Caco-2 (cell line): ENCODE results near the gene SPEM1. TPM values are rescaled to one million over a fixed set of nuclear protein-coding genes. Genes with fewer than 3 reads are reported as not detected.
A peak's percentile ranks its signal among the peaks of the same experiment; 100 is the strongest.

Experiments used
- Bru-seq: library from RNA; stranded (reverse); fragments of 400-500 nt; gene quantifications from one replicate; lab custom pipeline; 2021; lab: Mats Ljungman, UMichigan
- BruChase-seq, 2 experiments: library from RNA; stranded (reverse); fragments of 400-500 nt; gene quantifications; one replicate each; lab custom pipeline; 2021; lab: Mats Ljungman, UMichigan
- BruUV-seq: library from RNA; stranded (reverse); fragments of 400-500 nt; replicated peaks from 2 replicates; lab custom pipeline; 2021; lab: Mats Ljungman, UMichigan
- CTCF ChIA-PET: fragments of 300-600 bp; sonication (Branson Sonifier 250); formaldehyde crosslinking; loops from one replicate; lab custom pipeline; 2022; ENCODE audit warnings: antibody characterized with exemption; lab: Charles Lee
- POLR2A ChIA-PET: fragments of 300-600 bp; sonication (Branson Sonifier 250); formaldehyde crosslinking; loops from one replicate; lab custom pipeline; 2022; ENCODE audit warnings: antibody characterized with exemption; lab: Charles Lee
- DNase-seq, 2 experiments: peaks; one replicate each; pipeline versions ENCODE4 v3.0.0 to v3.0.0-alpha.2; 2020 to 2022
- H3K27me3 ChIP-seq: replicated peaks from 2 replicates; pipeline ENCODE4 v1.6.0; 2011; ENCODE audit warnings: low read length; ENCODE audit not compliant: control insufficient read depth, insufficient read depth
- H3K36me3 ChIP-seq: 2 replicates; pipeline ENCODE4 v1.5.1; 2011; ENCODE audit warnings: low read length; ENCODE audit not compliant: control insufficient read depth, insufficient read depth
- H3K4me1 ChIP-seq: fragments of 250-450 bp; sonication (Bioruptor Pico); 2 replicates; pipeline ENCODE4 v1.5.1; 2020; ENCODE audit warnings: mild to moderate bottlenecking
- H3K4me3 ChIP-seq: 2 replicates; pipeline ENCODE4 v1.5.1; 2011; ENCODE audit warnings: low read depth, mild to moderate bottlenecking, control low read depth, low read length
- H3K9me3 ChIP-seq: fragments of 250-450 bp; sonication (Bioruptor Pico); 2 replicates; pipeline ENCODE4 v1.5.1; 2020; ENCODE audit warnings: mild to moderate bottlenecking, moderate library complexity
- H3K27ac Mint-ChIP-seq: one replicate; pipeline ENCODE4 v1.8.0; 2022; ENCODE audit warnings: mixed read lengths; ENCODE audit not compliant: unreplicated experiment
- H3K27me3 Mint-ChIP-seq: one replicate; pipeline ENCODE4 v1.8.0; 2022; ENCODE audit warnings: mixed read lengths; ENCODE audit not compliant: insufficient read depth, unreplicated experiment
- H3K36me3 Mint-ChIP-seq: one replicate; pipeline ENCODE4 v1.8.0; 2022; ENCODE audit warnings: mild to moderate bottlenecking, mixed read lengths; ENCODE audit not compliant: insufficient read depth, unreplicated experiment
- H3K4me1 Mint-ChIP-seq: one replicate; pipeline ENCODE4 v1.8.0; 2022; ENCODE audit warnings: low read depth, mixed read lengths; ENCODE audit not compliant: unreplicated experiment
- H3K4me3 Mint-ChIP-seq: one replicate; pipeline ENCODE4 v1.8.0; 2022; ENCODE audit warnings: mild to moderate bottlenecking, moderate library complexity, mixed read lengths; ENCODE audit not compliant: unreplicated experiment
- H3K9me3 Mint-ChIP-seq: one replicate; pipeline ENCODE4 v1.8.0; 2022; ENCODE audit warnings: mixed read lengths; ENCODE audit not compliant: unreplicated experiment
- intact Hi-C: fragments of 100-400 bp; cut with micrococcal nuclease; formaldehyde crosslinking; loops from one replicate; pipeline ENCODE4 v1.10.0; 2022; ENCODE audit not compliant: unreplicated experiment
- long read RNA-seq: library from polyadenylated mRNA; stranded (forward); transcript quantifications from one replicate; pipeline ENCODE4 v2.0.0, GENCODE V29; 2022
- total RNA-seq: library from RNA; stranded (reverse); gene quantifications from 2 replicates; pipeline ENCODE4 v1.2.3, GENCODE V29; 2022
- TF ChIP-seq, protein P1 (sequence below), 2 experiments: fragments of 200-600 bp in 1 of 2; IDR thresholded peaks; 1 replicate in 1 of 2; 2 replicates in 1 of 2; pipeline versions ENCODE4 v1.5.1 to v1.8.0; 2011 to 2022; ENCODE audit warnings: antibody characterized with exemption in 1 of 2, control low read depth in 1 of 2, inconsistent platforms in 1 of 2, low read depth in 1 of 2, low read length in 1 of 2, mild to moderate bottlenecking in 1 of 2, moderate library complexity in 1 of 2; ENCODE audit not compliant: insufficient read depth in 1 of 2, severe bottlenecking in 1 of 2, unreplicated experiment in 1 of 2

The SPEM1 gene
- total RNA-seq (0.52 TPM in 1 of 2 replicates, not detected in the other), Bru-seq, nascent RNA (not detected), BruChase-seq, experiment 1, labeled RNA remaining after a 2-hour chase (percentile 28 among the genes with signal in this experiment), BruChase-seq, experiment 2, labeled RNA remaining after a 6-hour chase (percentile 19 among the genes with signal in this experiment)
- long read RNA-seq, result 0 reads

DNA sequence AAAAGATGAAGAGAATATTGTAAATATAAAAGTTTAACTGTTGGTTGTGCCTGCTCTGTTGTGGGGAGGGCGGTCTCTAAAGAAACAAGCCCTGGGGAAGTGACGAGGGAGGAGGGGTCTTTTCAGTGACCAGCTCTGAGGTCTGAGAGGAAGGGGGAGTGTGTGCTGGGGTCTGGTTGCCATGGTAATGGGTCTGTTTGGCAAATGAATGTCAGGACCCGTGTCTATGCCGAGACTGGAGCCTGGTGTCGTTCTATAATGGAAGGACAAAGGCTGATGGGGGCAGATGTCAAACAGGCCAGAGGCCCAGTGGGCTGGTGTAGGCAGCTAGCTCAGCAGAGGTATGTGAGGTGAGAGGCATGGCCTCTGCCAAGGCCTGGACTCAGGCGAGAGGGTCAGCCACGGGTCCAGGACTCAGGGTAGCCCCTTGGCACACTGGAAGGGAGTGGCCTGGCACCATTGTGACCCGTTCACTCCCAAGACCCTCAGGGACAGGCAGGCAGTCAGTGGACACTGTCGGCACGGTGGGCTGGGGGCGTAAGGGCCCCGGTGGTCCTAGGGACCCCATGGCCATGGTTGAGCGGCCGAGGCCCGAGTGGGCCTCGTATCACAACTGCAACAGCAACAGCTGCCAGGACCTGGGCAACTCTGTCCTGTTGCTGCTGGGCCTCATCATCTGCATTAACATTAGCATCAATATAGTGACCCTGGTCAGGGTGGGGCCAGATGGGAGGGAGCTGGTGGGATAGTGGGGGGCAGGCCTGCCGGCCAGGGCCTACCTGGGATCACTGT lies at the start of gene SPEM1:
Gene SPEM1 (plus strand): TSS at position 506 of the 792 bp plus-strand sequence. CDS start 61 bp downstream, at position 567.
- ChIA-PET CTCF (no interaction called here), POLR2A (no interaction called here)
- no peaks in the 10 kb centered on the region for H3K9me3 ChIP-seq
- Mint-ChIP-seq H3K36me3 (no peaks in the 10 kb centered on the region), H3K9me3 (no peaks in the 10 kb centered on the region), H3K27ac (no peak within 1 kb of the TSS), H3K4me3 (no peak within 1 kb of the TSS), H3K4me1 (no peaks in the 10 kb centered on the region), H3K27me3 (no peaks in the 10 kb centered on the region)
- no peak for DNase-seq
- H3K4me1 ChIP-seq, result no peaks in the 10 kb centered on the region
- no TSS peak for BruUV-seq
- no peaks in the 10 kb centered on the region for H3K36me3 ChIP-seq
- TF ChIP-seq, protein P1, sequence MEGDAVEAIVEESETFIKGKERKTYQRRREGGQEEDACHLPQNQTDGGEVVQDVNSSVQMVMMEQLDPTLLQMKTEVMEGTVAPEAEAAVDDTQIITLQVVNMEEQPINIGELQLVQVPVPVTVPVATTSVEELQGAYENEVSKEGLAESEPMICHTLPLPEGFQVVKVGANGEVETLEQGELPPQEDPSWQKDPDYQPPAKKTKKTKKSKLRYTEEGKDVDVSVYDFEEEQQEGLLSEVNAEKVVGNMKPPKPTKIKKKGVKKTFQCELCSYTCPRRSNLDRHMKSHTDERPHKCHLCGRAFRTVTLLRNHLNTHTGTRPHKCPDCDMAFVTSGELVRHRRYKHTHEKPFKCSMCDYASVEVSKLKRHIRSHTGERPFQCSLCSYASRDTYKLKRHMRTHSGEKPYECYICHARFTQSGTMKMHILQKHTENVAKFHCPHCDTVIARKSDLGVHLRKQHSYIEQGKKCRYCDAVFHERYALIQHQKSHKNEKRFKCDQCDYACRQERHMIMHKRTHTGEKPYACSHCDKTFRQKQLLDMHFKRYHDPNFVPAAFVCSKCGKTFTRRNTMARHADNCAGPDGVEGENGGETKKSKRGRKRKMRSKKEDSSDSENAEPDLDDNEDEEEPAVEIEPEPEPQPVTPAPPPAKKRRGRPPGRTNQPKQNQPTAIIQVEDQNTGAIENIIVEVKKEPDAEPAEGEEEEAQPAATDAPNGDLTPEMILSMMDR (IDR thresholded peaks at IDR 0.05; ENCODE audit: insufficient read depth in 1 of 2, low read depth in 1 of 2, low read length in 1 of 2, severe bottlenecking in 1 of 2, unreplicated experiment in 1 of 2), result no peak
- intact Hi-C loops, result no loop called here
- H3K27me3 ChIP-seq, result no peaks in the 10 kb centered on the region
- no peak within 1 kb of the TSS for H3K4me3 ChIP-seq

DNA sequence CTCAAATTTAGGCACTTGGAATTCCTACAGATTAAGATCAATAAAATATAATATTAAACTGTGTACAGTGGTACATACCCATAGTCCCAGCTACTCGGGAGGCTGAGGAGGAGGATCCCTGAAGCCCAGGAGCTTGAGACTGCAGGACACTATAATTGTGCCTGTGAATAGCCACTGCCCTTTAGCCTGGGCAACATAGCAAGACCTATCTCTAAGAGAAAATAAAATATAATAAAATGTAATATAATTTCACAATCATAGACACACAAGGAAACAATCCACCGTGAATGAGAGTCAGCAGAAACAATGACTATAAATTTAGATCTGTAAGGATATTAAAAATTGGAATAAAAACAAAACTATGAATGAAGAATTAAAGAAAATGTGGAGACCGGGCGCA lies 49.3 kb upstream of the SPEM1 start:
- no TSS peak for BruUV-seq
- intact Hi-C loops, result no loop called here

DNA sequence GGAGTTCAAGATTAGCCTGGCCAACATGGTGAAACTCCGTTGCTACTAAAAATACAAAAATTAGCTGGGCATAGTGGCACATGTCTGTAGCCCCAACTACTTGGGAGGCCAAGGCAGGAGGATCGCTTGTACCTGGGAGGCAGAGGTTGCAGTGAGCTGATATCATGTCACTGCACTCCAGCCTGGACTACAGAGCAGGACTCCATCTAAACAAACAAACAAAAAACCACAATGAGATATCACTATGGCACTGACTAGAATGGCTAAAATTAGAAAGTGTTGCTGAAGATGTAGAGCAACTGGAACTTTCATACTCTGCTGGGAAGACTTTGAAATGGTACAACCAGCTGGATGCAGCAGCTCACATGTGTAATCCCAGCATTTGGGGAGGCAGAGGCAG lies 45.8 kb upstream of the SPEM1 start:
- CTCF ChIA-PET, result no interaction called here
- H3K36me3 Mint-ChIP-seq, result no peaks in the 10 kb centered on the region
- no peaks in the 10 kb centered on the region for H3K27me3 Mint-ChIP-seq
- POLR2A ChIA-PET, result no interaction called here
- intact Hi-C loops, result no loop called here
- H3K27ac Mint-ChIP-seq, result no peak overlapping the region
- H3K27me3 ChIP-seq, result no peaks in the 10 kb centered on the region
- H3K4me3 ChIP-seq, result no peak overlapping the region
- H3K9me3 Mint-ChIP-seq, result no peaks in the 10 kb centered on the region
- no peaks in the 10 kb centered on the region for H3K4me1 Mint-ChIP-seq
- H3K4me1 ChIP-seq, result no peaks in the 10 kb centered on the region
- no TSS peak for BruUV-seq
- TF ChIP-seq, protein P1 (IDR thresholded peaks at IDR 0.05; ENCODE audit: insufficient read depth in 1 of 2, low read depth in 1 of 2, low read length in 1 of 2, severe bottlenecking in 1 of 2, unreplicated experiment in 1 of 2), result no peak
- no peaks in the 10 kb centered on the region for H3K36me3 ChIP-seq
- no peaks in the 10 kb centered on the region for H3K9me3 ChIP-seq
- no peak for DNase-seq
- H3K4me3 Mint-ChIP-seq, result no peak overlapping the region

More for the DNA sequence above, 49.3 kb upstream of the SPEM1 start:
- ChIA-PET POLR2A (interaction anchor here (0.6 kb wide), 1 partner anchor 110 kb away, joined by 3 read pairs; the partner anchor contains the start of gene SLC35G6), CTCF (no interaction called here)
- H3K27me3 ChIP-seq, result no peaks in the 10 kb centered on the region
- H3K4me1 ChIP-seq, result no peaks in the 10 kb centered on the region
- no peaks in the 10 kb centered on the region for H3K36me3 ChIP-seq
- Mint-ChIP-seq H3K4me1 (no peaks in the 10 kb centered on the region), H3K27me3 (no peaks in the 10 kb centered on the region), H3K9me3 (no peaks in the 10 kb centered on the region), H3K4me3 (no peak overlapping the region), H3K27ac (no peak overlapping the region), H3K36me3 (no peaks in the 10 kb centered on the region)
- no peak for DNase-seq
- H3K9me3 ChIP-seq, result no peaks in the 10 kb centered on the region
- TF ChIP-seq, protein P1 (IDR thresholded peaks at IDR 0.05; ENCODE audit: insufficient read depth in 1 of 2, low read depth in 1 of 2, low read length in 1 of 2, severe bottlenecking in 1 of 2, unreplicated experiment in 1 of 2), result no peak
- no peak overlapping the region for H3K4me3 ChIP-seq
